ENCODE data around the gene SACS. TPM values are rescaled to one million over a fixed set of nuclear protein-coding genes. Genes with fewer than 3 reads are reported as not detected.

SACS gene
- total RNA-seq, 1 donor = 87.7 TPM

- no peak overlapping the region for H3K4me3 ChIP-seq (ENCODE audit: low read depth, low read length)
- DNase-seq (ENCODE audit: low read depth) = no peak
- no peak for TF ChIP-seq CTCF (IDR thresholded peaks at IDR 0.05; ENCODE audit: insufficient read depth, low read depth, low read length)
Observed at GRCh38 chr13:23394821-23395220, 38.7 kb downstream of the SACS start.

GRCh38 chr13:23392925-23393645 lies 40.4 kb downstream of the SACS start:
- no peak for DNase-seq (ENCODE audit: low read depth)
- no peak overlapping the region for H3K4me3 ChIP-seq (ENCODE audit: low read depth, low read length)
- TF ChIP-seq CTCF (IDR thresholded peaks at IDR 0.05; ENCODE audit: insufficient read depth, low read depth, low read length) = no peak

- no peak for DNase-seq (ENCODE audit: low read depth)
- no peak overlapping the region for H3K4me3 ChIP-seq (ENCODE audit: low read depth, low read length)
- TF ChIP-seq CTCF (IDR thresholded peaks at IDR 0.05; ENCODE audit: insufficient read depth, low read depth, low read length) = no peak
Observed at GRCh38 chr13:23392313-23392712, 41.2 kb downstream of the SACS start.

GRCh38 chr13:23391752-23392151 lies 41.8 kb downstream of the SACS start:
- no peak for DNase-seq (ENCODE audit: low read depth)
- no peak for TF ChIP-seq CTCF (IDR thresholded peaks at IDR 0.05; ENCODE audit: insufficient read depth, low read depth, low read length)
- H3K4me3 ChIP-seq (ENCODE audit: low read depth, low read length) = no peak overlapping the region

- no peak for TF ChIP-seq CTCF (IDR thresholded peaks at IDR 0.05; ENCODE audit: insufficient read depth, low read depth, low read length)
- no peak for DNase-seq (ENCODE audit: low read depth)
- H3K4me3 ChIP-seq (ENCODE audit: low read depth, low read length) = no peak overlapping the region
Observed at GRCh38 chr13:23386533-23386932, 47.0 kb downstream of the SACS start.

- no peak for TF ChIP-seq CTCF (IDR thresholded peaks at IDR 0.05; ENCODE audit: insufficient read depth, low read depth, low read length)
- DNase-seq (ENCODE audit: low read depth) = no peak
- no peak overlapping the region for H3K4me3 ChIP-seq (ENCODE audit: low read depth, low read length)
Observed at GRCh38 chr13:23385931-23386330, 47.6 kb downstream of the SACS start.

- no peak for TF ChIP-seq CTCF (IDR thresholded peaks at IDR 0.05; ENCODE audit: insufficient read depth, low read depth, low read length)
- DNase-seq (ENCODE audit: low read depth) = no peak
- no peak overlapping the region for H3K4me3 ChIP-seq (ENCODE audit: low read depth, low read length)
Observed at GRCh38 chr13:23384111-23384510, 49.4 kb downstream of the SACS start.
